ENCODE measurements around the gene MERTK.

The MERTK gene

DNA sequence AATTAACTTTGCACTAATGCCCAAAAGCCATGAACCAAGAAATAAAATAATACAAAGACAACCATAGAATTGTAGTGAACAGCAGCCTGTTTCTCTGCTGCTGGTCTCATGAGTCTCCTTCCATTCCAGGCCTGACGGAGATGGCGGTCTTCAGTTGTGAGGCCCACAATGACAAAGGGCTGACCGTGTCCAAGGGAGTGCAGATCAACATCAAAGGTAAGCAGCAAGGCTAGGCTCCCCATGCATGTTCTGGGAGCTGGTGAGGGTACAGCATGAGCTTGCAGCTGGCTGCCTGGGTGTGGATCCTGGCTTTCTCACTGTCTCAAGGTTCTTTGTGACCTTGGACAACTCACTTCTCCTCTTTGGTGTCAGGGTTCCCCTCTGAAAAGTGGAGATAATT is 66.7 kb downstream of the MERTK start:
- POLR2A ChIA-PET: no interaction called here
- CTCF ChIA-PET: no interaction called here
- no peak overlapping the region for H3K4me3 ChIP-seq (ENCODE audit: low read depth, low read length)
- TF ChIP-seq, protein P1, sequence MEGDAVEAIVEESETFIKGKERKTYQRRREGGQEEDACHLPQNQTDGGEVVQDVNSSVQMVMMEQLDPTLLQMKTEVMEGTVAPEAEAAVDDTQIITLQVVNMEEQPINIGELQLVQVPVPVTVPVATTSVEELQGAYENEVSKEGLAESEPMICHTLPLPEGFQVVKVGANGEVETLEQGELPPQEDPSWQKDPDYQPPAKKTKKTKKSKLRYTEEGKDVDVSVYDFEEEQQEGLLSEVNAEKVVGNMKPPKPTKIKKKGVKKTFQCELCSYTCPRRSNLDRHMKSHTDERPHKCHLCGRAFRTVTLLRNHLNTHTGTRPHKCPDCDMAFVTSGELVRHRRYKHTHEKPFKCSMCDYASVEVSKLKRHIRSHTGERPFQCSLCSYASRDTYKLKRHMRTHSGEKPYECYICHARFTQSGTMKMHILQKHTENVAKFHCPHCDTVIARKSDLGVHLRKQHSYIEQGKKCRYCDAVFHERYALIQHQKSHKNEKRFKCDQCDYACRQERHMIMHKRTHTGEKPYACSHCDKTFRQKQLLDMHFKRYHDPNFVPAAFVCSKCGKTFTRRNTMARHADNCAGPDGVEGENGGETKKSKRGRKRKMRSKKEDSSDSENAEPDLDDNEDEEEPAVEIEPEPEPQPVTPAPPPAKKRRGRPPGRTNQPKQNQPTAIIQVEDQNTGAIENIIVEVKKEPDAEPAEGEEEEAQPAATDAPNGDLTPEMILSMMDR (IDR thresholded peaks at IDR 0.05; ENCODE audit: insufficient read depth, low read length, missing control alignments): no peak
- no peak for DNase-seq (ENCODE audit: low read depth, low spot score)

DNA sequence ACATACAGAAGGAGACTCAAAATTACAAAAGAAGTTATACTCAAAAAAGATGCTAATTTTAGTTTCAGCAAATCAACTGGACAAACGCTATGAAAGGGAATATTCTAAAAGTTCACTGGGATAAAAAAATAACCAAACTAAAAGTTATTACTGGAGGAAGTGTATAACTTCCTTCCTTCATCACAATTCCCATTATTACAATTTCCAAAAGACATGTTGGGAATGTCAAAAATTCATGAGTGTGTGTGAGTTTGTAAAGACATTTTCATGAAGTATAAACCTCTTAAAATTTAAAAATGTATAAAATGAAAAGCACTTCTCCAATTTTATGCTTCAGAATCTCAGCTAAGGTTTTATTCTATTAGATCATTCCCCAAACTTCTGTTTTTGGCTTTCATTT is 67.8 kb downstream of the MERTK start:
- TF ChIP-seq, protein P1 (IDR thresholded peaks at IDR 0.05; ENCODE audit: insufficient read depth, low read length, missing control alignments): no peak
- POLR2A ChIA-PET: no interaction called here

DNA sequence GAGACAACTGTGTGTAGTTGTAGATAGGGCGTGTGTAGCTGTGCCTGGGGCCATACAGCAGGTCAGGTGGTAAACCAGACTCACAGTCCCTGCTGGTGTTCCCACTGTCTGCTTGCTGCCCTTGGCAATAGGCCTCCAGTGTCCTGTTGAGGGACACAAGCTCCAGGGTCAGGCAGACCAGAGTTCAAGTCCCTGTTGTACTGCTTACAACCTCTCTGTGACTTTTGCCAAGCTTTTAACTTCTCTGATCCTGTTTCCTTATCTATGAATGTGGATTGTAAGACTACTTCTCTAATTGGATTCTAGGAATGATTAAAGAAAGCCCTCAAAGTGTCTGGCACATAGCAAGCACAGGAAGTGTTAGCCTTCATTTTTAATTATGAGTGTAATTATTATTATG is 68.6 kb downstream of the MERTK start:
- no peak for DNase-seq (ENCODE audit: low read depth, low spot score)
- POLR2A ChIA-PET: no interaction called here
- H3K4me3 ChIP-seq (ENCODE audit: low read depth, low read length): no peak overlapping the region
- CTCF ChIA-PET: interaction anchor here (0.8 to 1.1 kb wide), 2 partner anchors 12 to 48 kb away, joined by 3 to 4 read pairs; no protein-coding TSS in a partner anchor
- TF ChIP-seq, protein P1 (IDR thresholded peaks at IDR 0.05; ENCODE audit: insufficient read depth, low read length, missing control alignments): no peak

More for the DNA sequence above, 67.8 kb downstream of the MERTK start:
- CTCF ChIA-PET: interaction anchor here (0.8 to 1.1 kb wide), 2 partner anchors 11 to 47 kb away, joined by 3 to 4 read pairs; no protein-coding TSS in a partner anchor
- no peak overlapping the region for H3K4me3 ChIP-seq (ENCODE audit: low read depth, low read length)
- DNase-seq (ENCODE audit: low read depth, low spot score): no peak

DNA sequence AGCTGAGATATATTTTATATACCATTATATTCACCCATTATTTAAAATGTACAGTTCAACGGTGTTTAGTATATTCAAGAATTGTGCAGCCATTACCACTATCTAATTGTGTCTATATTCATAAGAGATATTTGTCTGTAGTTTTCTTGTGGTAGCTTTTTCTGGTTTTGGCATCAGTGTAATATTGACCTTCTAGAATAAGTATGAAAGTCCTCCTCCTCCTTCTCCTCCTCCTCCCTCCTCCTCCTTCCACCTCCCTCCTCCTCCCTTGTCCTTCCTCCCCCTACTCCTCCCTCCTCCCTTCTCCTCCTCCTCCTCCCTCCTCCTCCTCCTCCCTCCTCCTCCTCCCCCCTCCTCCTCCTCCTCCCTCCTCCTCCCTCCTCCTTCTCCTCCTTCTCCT is 72.0 kb downstream of the MERTK start:
- CTCF ChIA-PET: interaction anchor here (1.4 kb wide), 1 partner anchor 12 kb away, joined by 4 read pairs; no protein-coding TSS in a partner anchor
- DNase-seq (ENCODE audit: low read depth, low spot score): no peak
- POLR2A ChIA-PET: no interaction called here
- no peak overlapping the region for H3K4me3 ChIP-seq (ENCODE audit: low read depth, low read length)
- TF ChIP-seq, protein P1 (IDR thresholded peaks at IDR 0.05; ENCODE audit: insufficient read depth, low read length, missing control alignments): no peak

DNA sequence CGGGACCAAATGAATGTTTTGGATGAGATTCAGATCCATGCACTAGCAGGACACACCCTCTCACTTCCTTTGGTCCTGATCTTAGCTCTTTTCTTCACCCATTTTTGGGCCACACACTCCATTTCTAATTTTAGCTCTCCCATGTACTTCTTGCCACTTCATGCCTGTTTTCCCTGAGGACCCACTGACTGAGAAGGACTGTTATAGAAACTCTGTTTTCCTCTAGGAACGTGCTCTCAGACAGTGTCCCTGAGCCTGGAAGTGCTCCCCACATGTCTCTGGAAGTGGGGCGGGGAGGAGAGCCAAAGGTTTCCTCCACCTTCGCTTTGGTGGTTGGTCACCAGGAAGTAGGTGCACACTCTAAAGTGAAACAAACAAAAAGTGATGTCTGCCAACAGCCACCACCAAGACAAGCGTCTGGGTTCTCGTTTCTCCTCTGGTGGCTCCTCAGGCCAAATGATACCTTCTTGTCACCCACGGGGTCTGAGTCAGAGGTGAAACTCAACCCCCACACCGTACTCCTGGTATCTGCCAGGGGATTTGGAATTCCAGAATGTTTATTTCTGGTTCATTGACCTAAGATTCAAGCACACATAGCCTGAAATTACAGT is 74.7 kb downstream of the MERTK start:
- POLR2A ChIA-PET: no interaction called here
- H3K4me3 ChIP-seq (ENCODE audit: low read depth, low read length): no peak overlapping the region
- CTCF ChIA-PET: no interaction called here
- no peak for DNase-seq (ENCODE audit: low read depth, low spot score)
- TF ChIP-seq, protein P1 (IDR thresholded peaks at IDR 0.05; ENCODE audit: insufficient read depth, low read length, missing control alignments): no peak

DNA sequence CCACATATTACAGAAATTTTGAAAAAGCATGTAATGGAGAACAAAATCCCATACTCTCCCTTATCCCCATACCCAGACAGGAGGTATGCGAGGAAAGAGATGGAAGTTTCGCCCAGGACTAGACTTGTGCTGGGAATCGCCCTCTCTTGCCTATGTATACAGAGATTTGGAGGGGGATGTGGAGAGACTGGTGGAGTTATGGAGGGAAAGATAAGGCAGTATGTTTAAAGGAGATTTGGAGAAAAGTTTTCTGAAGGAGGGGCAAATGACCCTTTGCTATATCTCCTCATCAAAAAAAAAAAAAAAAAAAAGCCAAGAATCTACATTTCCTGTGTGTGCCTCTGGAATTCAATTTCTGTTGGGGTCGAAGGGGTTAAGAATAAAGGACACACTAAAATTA is 75.3 kb downstream of the MERTK start:
- CTCF ChIA-PET: no interaction called here
- H3K4me3 ChIP-seq (ENCODE audit: low read depth, low read length): no peak overlapping the region
- POLR2A ChIA-PET: no interaction called here
- TF ChIP-seq, protein P1 (IDR thresholded peaks at IDR 0.05; ENCODE audit: insufficient read depth, low read length, missing control alignments): no peak
- DNase-seq (ENCODE audit: low read depth, low spot score): no peak

Measured in AG04449 (cell line).